ENCODE results near the gene PCDHGA2.
"Not testable (repeated sequence)": the region's sequence is repeated elsewhere in the genome, so short reads cannot be mapped to it uniquely, and the experiment has no call there.

GRCh38 chr5:141316963-141317362 lies 21.6 kb upstream of the PCDHGA2 start:
- not testable (repeated sequence) for TF ChIP-seq CTCF (IDR thresholded peaks at IDR 0.05); POLR2A (IDR thresholded peaks at IDR 0.05); POLR2AphosphoS5 (IDR thresholded peaks at IDR 0.05; ENCODE audit: insufficient read depth in 1 of 2, low read depth in 1 of 2)
